Stimulated activated naive CD4-positive, alpha-beta T cell (primary cell): ENCODE data around the gene TMEM120A.

Experiments
- DNase-seq, 6 experiments: peaks; one replicate each; lab custom pipeline; 2025; lab: John Stamatoyannopoulos, UW

Gene TMEM120A

DNA sequence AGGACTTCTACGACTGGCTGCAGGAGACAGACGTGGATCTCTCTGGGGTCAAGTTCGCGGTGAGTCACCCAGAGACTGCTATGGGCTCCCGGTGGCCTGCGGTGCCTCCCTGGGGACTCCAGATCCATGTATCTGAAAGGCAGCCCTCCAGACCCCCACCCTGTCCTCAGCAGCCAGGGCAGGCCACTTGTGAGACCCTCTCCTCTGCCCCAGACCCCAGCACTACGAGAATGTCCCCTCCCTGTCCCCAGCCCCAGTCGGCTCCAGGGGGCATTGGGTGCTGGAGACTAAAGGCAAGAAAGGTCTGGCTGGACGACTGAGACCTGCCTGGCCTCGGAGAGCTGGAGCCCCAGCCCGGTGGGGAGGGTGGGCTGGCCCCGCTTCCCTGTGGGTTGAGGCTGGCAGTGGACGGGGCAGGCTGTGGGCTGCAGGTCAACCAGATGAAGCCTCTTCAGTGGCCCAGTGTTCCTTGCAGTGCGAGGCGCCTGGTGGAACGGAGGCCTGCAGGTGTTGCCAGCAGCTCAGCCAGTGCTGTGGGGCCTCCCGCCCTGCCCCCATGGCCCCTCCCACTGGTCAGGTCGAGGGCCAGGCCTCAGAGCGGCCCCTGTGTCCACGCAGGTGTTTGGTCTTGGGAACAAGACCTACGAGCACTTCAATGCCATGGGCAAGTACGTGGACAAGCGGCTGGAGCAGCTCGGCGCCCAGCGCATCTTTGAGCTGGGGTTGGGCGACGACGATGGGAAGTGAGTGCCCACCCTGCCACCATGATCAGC, 13.8 kb downstream of the TMEM120A start:
- DNase-seq, result no peak

DNA sequence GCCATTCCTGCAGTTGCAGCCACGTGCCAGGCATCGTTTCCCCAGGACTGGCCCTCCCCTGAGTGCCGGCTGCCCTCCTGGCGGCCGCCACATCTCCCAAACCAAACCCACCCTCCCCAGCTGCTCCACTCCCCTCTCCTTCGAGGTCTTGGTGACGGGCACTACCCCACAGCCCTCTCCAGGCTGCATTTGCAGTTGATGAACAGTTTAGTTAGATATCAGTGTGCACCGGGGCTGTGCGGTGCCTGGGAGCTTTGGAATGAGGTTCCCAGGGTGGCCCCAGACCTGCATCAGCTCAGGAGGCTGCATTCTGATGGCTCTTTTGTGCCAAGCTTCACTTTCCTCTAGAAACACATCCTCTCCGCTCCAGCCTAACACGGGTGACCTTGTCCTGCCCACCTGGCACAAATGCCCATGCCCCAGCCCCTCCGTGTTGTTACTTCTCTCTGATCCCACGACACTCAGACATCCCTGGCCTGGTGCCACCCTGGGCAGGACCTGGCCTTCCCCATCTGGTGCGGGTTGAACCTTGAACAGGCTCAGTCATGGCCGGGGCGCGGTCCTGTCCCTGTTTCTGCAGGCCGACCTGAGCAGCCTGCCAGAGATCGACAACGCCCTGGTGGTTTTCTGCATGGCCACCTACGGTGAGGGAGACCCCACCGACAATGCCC, 14.5 kb downstream of the TMEM120A start:
- DNase-seq, result no peak

DNA sequence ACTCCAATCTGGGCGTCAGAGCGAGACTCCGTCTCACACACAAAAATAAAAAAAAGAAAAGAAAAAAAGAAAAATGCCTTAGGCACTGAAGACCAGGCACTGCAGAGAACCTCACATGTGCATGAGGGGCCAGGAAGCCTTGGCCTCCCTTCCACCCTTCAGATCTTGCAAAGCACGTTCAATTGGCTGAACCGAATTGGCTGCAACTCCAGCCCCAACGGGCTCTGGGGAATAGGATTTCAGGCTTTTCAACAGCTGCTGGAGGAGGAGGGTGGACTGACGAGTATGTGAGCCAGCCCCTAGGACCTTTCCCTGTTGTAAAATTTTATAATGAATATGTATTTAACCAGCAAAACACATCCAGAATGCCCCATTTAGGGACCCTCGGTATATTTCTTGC, 16.7 kb downstream of the TMEM120A start:
- DNase-seq, result no peak

DNA sequence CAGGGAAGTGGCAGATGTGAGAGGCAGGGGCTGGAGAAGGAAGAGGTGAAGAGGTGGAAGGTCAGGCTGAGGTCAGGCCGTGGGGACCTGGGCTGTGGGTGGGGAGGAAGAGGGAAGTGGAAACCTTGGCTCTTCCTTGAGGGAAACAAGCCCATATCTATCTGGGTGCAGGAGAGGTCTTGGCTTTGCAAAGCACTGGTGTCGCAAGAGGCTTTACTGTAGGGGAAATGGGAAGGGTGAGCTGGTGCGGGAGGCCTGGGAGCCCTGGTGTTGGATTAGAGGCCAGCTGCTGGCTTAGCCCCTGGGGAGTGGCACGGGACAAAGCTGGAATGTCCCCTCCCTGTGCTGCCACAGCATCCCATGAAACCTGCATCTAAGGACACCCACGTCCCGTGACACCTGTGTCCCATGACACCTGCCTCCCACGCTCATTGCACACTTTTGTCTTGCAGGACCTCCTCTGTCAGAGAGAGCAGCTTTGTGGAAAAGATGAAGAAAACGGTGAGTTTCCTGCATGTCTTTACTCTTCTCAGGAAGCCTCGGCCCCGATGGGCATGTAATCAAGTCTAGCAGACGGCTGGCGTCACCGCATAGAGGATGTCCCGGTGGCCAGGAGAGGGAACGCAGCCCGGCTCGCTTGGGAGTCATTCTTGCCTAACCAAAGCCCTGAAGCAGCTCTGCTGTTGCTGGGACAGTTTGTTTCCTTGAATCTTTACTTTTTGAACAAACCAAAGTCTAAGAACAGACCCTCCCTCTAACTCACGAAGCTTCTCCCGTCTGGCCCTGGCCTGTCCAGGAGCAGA, 22.2 kb downstream of the TMEM120A start:
- no peak for DNase-seq

DNA sequence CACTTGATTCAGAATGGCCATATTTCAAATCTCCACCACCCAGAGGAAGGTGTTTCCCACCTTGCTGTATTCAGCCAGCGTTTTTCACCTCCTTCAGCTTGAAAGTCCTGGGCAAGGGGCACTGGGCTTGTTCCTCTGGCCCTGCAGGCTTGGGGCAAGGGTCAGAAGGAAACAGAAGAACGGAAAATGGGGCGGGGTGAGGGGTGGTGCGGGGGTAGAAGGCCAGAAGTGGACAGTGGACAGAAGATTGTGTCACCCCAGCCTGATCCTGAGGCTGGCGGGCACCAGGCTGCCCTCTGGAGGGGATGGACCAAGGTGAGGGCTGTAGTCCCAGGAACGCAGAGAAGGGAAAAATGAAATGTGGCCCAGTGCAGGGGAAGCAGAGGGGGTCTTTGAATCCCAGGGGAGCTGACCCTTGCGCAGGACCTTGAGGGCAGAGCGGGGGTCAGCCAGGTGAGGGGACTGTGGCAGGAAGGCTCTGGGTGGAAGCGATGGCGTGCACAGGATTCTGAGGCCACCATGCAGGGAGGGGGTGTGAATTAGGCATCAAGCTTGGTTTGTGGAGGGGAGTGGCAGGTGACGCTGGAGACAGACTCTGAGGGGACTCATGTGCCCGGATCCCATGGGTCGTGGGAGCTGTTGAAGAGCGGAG, 23.0 kb downstream of the TMEM120A start:
- no peak for DNase-seq

DNA sequence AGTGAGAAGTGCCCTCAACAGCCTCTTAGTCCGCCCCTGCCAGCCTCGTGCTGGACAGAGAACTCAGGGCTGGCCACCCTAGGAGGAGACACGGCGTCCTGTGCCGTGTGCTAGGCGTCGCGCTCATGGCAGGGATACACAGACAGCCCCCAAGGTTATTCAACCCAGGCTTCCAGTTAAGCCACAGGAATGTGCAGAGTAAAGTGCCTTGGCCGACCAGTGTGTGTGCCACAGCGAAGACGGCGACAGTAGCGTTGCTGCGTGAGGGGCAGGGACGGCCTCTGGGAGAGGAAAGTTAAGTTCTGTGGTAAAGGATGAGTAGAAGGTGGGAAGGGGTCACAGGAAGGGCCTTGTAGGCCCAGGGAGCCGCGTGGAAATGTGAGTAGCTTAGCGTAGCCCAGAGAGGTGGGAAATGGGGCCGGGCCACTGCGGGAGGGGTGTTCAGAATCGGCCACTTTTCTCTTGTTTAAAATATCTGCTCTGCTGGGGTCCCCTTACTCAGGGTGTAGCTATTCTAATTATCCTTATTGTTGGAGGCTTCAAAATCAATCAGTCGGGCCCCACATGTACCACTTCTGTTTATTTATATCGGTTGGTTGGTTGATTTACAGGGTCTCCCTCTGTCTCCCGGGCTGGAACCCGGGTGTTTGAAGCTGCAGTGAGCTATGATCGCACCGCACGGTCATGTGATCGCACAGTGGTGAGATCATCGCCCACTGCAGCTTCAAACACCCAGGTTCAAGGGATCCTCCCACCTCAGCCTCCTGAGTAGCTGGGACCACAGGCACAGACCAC, 24.5 kb downstream of the TMEM120A start:
- DNase-seq, result no peak

DNA sequence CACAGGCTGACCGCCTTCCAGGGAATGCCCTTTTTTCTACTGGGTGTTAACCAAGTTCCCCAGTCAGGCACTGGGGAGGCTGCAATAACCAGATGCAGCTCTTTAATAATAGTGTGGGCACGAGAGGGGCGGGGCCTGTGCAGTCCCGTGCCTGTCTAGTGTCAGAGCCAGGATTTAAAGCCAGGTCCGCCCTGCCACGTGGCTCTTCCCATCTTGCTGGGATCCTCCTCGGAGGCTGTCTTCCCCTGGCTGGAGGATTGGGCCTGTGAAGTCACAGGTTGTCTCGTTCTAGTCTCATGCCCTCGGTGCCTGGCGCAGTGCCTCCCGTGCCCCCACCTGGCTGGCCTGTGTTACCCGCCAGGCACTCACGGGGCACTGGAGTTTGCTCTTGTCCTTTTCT, 25.2 kb downstream of the TMEM120A start:
- DNase-seq, result no peak

DNA sequence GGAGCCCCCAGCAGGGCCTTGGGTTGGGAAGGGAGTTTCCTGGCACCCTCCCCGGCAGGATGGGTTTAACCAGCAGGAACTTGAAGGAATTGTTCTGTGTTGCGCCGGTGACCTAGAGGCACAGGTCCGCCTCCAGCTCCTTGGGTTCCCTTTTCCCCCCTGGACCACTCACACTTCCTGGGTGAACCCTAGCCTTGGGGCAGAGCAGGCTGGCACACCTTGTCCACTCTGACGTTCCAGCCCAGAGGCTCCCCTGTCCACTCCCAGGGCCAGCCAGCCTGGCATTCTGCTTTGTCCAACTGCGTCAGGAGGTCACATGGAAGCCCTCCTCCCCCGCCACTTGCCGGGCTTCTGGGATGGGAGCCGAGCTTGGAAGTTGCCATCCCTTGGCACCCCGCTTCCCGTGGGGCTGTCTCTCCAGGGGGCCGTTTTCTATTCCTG, 25.8 kb downstream of the TMEM120A start:
- no peak for DNase-seq

DNA sequence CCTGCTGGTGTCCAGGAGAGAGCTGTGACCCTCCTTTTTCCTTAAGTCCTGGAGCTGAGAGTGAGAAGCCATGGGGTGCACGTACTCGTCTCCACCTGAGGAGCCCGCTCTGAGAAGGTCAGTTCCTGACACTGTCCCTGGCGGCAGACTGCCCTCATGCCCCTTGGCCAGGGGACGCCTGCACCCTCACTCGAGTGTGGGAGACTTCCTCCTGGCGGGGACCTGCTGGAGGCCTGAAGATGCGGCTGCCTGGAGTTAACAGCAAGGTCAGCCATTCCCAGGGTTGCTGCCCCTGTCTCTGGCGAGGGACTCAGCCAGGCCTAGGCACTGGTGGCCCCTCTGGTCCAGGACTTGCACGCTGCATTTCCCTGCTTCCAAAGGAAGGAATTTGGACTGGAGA, 26.4 kb downstream of the TMEM120A start:
- no peak for DNase-seq

DNA sequence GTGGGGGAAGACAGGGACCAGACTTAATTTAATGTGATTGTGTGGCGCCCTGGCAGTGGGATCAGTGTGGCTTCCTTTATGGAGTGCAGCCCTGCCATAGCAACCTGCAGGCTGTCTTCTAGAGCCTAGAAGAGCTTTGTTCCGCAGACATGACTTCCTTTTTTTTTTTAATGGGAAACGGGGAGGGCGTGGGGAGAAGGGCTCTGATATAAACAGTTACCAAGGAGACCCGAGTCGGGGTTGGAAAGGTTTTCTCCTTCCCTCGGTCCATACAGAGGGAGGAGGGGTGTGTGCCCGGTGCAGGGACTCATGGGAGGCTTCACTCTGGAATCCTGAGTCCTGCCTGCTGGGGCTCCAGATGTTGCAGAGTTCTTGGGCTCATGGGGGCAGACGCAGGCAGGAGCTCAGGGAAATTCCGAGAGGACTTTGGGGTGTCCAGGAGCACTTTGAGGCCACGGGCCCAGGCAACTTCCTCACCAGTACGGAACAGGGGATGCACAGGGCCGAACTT, 26.9 kb downstream of the TMEM120A start:
- DNase-seq, result no peak

DNA sequence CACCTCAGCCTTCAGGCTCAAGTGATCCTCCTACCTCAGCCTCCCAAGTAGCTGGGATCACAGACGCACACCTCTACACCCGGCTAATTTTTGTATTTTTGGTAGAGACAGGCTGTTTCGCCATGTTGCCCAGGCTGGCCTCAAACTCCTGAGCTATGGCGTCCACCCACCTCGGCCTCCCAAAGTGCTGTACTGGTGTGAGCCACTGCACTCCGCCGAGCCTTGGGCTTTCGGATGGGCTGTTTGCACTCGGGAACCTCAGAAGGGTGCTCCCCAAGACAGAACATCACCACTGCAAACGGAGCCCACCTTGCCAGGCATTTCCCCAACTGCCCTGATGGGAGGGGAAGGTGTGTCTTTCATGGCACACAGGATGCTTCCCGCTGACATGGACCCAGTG, 27.3 kb downstream of the TMEM120A start:
- no peak for DNase-seq

DNA sequence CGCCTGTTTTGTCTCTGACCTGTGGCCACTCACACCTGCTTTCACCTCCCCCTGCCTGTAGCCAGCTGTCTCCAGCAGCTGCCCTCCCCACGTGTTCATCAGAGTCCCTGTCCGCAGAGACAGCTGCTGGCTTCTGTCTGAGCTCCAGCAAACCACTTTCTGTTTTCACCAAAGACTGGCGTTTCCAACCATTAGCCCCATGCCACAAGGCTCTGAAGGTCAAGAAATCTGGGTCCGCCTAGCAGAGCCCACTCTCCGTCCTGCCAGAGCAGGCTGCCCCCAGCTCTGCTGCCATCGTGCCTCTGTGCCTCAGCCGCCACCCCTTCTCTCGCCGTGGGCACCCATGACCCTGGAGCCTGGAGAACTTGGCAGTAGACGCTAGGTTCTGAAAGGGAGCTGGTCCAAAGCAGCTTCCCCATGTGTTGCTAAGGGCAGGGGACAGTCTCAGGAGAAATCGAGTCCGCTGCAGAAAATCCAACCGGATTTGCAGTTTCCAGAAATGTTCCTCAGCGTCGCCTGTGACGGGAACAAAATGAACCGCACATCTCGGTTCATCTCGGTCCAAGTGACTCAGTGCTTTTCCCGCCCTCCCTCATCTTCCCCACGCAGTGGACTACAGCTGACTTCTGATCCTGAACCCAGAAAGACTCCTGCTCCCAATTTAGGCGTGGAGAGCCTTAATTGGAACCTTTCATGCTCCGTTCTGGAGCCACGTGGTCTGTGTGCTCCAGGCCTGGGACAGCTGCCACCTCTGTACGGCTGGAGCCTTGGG, 28.0 kb downstream of the TMEM120A start:
- no peak for DNase-seq

DNA sequence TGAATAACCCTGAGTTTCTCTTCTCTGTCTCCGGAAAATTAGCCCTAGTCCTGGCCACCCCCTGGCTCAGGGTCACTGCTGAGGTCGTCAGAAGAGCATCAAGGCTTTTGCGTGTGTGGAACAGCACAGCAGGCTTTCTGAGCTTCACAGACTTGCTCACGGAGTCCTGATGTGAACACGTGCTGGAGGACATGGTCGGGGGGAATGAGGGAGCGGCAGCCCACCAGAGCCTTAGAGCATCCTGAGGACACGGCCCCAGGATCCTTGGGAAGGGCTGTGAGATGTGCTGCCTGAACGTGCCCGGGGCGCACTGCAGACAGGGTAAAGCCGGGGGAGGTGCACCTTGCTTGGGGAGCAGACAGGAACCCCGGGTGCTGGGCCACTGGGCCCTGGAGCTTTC, 28.8 kb downstream of the TMEM120A start:
- DNase-seq, result no peak

DNA sequence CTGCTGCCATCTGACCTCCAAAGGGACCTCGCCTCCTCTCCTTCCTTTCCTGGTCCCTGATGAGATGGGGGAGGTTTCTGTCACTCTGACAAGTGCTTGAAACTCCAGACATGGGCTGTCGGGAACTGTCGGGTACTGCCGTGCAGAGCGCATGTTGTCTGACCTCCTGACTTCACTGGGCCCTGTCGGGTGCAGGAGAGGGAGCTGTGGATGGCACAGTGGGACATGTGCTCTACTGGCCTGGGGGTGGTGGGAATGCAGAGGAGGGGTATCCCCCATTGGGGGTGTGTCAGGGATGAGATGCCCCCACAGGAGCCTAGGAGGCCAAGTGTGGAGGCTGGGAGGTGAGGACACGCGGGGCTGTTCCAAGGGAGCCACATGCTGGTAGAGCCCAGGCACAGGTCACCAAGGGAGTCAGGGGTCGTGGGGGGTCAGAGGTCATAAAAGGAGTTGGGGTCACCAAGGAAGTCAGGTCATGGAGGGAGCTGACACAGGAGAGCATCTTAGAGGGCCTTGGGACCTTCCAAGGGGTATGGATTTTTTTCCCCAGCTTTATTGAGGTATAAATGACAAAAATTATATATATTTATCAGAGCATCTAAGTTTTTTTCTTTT, 30.9 kb downstream of the TMEM120A start:
- DNase-seq, result no peak

DNA sequence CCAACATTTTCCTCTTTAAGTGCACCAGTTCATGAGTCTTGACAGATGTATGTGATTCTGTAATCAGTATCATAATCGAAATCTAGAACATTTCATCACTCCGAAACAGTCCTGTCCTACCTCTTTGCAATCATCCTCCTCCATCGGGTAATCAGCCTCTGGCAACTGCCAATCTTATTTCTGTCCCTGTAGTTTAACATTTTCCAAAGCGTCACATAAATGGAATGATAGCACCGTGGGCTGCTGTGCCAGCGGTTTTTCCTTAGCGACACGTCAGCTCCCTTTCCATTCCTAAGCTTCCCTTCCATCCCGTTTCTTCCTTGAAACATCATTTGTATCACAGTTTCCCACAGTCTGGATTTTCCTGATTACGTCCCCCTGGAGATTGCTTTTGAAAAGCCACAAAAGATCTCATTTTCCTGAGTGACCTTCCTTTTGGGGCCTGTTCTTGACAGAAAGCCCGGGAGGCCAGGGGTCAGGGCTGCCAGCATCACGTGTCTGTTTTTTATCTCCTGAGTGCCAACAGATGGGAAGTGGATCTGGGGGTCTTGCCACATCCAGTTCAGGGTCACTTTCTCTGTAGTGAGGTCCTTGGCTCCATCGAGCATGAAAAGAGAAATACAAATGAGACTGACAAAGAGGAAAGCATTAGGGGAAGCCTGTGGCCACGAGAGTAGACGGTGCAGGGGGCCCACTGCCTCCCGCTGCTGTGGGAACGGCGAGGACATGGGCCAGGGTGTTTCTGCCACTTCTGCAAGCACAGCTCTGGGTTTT, 31.6 kb downstream of the TMEM120A start:
- DNase-seq, result no peak

DNA sequence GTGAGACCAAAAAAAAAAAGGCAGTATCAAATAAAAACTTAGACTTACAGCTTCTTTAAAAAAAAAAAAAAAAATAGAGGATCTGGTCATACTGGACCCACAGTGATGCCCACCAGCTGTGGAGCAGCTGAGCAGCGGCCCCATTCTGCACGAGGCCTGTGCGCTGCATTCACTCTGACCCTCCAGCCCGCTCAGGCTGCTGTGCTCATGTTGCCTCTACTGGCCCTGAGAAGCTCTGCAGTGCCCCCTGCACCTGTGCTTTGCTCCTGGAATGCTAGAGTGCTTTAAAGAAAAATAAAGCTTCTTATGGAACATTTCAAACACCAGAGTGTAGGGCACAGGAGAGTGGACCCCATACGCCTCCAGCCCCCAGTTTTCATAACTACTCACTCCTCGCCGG, 33.2 kb downstream of the TMEM120A start:
- no peak for DNase-seq

DNA sequence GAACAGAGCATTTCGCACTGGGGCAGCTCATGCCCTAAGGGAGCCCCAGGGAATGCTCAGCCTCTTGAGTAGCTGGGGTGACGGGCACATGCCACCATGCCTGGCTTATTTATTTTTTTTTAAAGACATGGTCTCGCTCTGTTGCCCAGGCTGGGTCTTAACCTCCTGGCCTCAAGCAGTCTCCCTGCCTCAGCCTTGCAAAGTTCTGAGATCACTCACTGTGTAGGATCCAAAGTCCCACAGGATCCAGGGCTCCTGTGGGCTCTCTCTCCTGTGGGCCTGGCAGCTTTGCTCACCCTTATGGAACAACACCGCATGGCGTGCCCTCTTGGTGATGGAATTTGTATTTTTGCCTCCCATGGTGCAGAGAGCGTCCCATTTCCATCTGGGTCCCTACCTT, 34.0 kb downstream of the TMEM120A start:
- no peak for DNase-seq

DNA sequence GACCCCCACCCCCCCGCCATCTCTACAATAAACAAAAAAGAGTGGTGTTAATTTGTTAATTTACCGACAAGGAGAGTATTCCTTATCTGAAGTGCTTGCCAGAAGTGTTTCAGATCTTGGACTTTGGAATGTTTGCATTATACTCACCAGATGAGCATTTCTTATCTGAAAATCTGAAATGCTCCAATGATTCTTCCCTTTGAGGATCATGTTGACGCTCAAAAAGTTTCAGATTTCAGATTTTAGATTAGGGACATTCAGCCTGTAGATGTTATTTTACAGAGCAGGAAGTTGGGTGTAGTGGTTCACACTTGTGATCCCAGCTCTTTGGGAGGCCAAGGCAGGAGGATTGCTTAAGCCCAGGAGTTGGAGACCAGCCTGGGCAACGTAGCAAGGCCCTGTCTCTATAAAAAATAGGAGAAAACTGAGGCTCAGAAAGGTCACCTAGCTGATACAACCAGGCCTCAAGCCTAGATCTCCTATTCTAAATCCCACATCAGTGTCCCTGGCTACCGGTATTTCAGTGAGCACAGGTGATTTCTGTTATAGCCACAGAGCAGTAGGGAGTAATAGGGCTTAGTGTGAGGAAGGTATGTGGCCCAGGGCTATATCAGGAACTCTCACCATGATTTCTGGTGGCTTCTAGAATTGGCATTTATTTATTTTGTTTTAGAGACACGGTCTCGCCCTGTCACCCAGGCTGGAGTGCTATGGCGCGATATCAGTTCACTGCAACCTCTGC, 35.4 kb downstream of the TMEM120A start:
- DNase-seq, result no peak
